Calu3 (cell line): ENCODE measurements around the gene DNAJC17. TPM values are rescaled to one million over a fixed set of nuclear protein-coding genes. Genes with fewer than 3 reads are reported as not detected.

ENCODE experiments used
- BruUV-seq: library from RNA; stranded (reverse); fragments of 400-500 nt; replicated peaks from 2 replicates; lab custom pipeline; 2021; lab: Mats Ljungman, UMichigan
- CTCF ChIA-PET: fragments of 300-600 bp; sonication (Branson Sonifier 250); formaldehyde crosslinking; loops from one replicate; lab custom pipeline; 2022; ENCODE audit warnings: antibody characterized with exemption; lab: Charles Lee
- DNase-seq: peaks from one replicate; pipeline ENCODE4 v3.0.0; 2022
- H3K27ac Mint-ChIP-seq: one replicate; pipeline ENCODE4 v1.8.0; 2022; ENCODE audit warnings: mixed read lengths; ENCODE audit not compliant: unreplicated experiment
- H3K27me3 Mint-ChIP-seq: one replicate; pipeline ENCODE4 v1.8.0; 2022; ENCODE audit warnings: mixed read lengths; ENCODE audit not compliant: unreplicated experiment
- H3K36me3 Mint-ChIP-seq: one replicate; pipeline ENCODE4 v1.8.0; 2022; ENCODE audit warnings: mild to moderate bottlenecking, moderate library complexity, mixed read lengths; ENCODE audit not compliant: insufficient read depth, unreplicated experiment
- H3K4me1 Mint-ChIP-seq: one replicate; pipeline ENCODE4 v1.8.0; 2022; ENCODE audit warnings: mild to moderate bottlenecking, low read depth, mixed read lengths; ENCODE audit not compliant: unreplicated experiment
- H3K4me3 Mint-ChIP-seq: one replicate; pipeline ENCODE4 v1.8.0; 2022; ENCODE audit warnings: mild to moderate bottlenecking, low read depth, moderate library complexity, mixed read lengths; ENCODE audit not compliant: unreplicated experiment
- H3K9me3 Mint-ChIP-seq: one replicate; pipeline ENCODE4 v1.8.0; 2022; ENCODE audit warnings: low read depth, mixed read lengths; ENCODE audit not compliant: unreplicated experiment
- intact Hi-C: fragments of 100-400 bp; cut with micrococcal nuclease; formaldehyde crosslinking; loops from one replicate; pipeline ENCODE4 v1.10.0; 2022; ENCODE audit not compliant: unreplicated experiment
- total RNA-seq: library from RNA; stranded (reverse); gene quantifications from 2 replicates; pipeline ENCODE4 v1.2.3, GENCODE V29; 2022
- TF ChIP-seq, protein P1 (sequence below): fragments of 200-600 bp; IDR thresholded peaks from one replicate; pipeline ENCODE4 v1.8.0; 2022; ENCODE audit warnings: antibody characterized with exemption; ENCODE audit not compliant: unreplicated experiment

DNAJC17 gene
- total RNA-seq, 1 experiment from 2014 or later, result 17.4 TPM

GRCh38 chr15:40854161-40854560 lies 46.9 kb upstream of the DNAJC17 start:
- Mint-ChIP-seq H3K27ac (no peak overlapping the region), H3K27me3 (no peaks in the 10 kb centered on the region), H3K4me3 (no peak overlapping the region), H3K9me3 (no peaks in the 10 kb centered on the region), H3K4me1 (peaks cover 7% of the 10 kb centered on the region), H3K36me3 (peaks cover 36% of the 10 kb centered on the region)
- CTCF ChIA-PET, result no interaction called here
- intact Hi-C loops, result no loop called here
- BruUV-seq, result no TSS peak
- TF ChIP-seq, protein P1, sequence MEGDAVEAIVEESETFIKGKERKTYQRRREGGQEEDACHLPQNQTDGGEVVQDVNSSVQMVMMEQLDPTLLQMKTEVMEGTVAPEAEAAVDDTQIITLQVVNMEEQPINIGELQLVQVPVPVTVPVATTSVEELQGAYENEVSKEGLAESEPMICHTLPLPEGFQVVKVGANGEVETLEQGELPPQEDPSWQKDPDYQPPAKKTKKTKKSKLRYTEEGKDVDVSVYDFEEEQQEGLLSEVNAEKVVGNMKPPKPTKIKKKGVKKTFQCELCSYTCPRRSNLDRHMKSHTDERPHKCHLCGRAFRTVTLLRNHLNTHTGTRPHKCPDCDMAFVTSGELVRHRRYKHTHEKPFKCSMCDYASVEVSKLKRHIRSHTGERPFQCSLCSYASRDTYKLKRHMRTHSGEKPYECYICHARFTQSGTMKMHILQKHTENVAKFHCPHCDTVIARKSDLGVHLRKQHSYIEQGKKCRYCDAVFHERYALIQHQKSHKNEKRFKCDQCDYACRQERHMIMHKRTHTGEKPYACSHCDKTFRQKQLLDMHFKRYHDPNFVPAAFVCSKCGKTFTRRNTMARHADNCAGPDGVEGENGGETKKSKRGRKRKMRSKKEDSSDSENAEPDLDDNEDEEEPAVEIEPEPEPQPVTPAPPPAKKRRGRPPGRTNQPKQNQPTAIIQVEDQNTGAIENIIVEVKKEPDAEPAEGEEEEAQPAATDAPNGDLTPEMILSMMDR, result no peak
- DNase-seq, result no peak

DNA sequence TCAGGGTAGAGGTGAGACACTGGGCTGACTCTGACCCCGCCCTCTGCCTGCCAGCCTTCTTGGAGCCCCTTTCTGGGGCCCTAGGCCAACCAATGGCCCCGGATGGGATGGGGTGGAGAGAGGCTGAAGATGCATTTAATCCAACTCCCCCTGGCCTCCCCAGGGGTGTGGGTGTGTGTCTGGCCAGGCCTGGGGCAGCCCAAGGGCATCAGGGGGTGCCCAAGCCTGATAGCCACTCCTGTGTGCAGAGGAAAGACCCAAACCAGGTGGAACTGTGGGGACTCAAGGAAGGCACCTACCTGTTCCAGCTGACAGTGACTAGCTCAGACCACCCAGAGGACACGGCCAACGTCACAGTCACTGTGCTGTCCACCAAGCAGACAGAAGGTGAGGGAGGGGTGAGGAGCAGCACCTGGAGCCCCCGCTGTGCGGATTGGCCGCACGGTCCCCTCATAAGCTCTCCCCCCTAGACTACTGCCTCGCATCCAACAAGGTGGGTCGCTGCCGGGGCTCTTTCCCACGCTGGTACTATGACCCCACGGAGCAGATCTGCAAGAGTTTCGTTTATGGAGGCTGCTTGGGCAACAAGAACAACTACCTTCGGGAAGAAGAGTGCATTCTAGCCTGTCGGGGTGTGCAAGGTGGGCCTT lies 46.1 kb upstream of the DNAJC17 start:
- intact Hi-C loops, result no loop called here
- H3K27ac Mint-ChIP-seq, result no peak overlapping the region
- H3K9me3 Mint-ChIP-seq, result no peaks in the 10 kb centered on the region
- H3K4me3 Mint-ChIP-seq, result no peak overlapping the region
- peaks cover 8% of the 10 kb centered on the region for H3K4me1 Mint-ChIP-seq
- BruUV-seq, result no TSS peak
- peaks cover 30% of the 10 kb centered on the region for H3K36me3 Mint-ChIP-seq
- TF ChIP-seq, protein P1, result no peak
- no peak for DNase-seq
- CTCF ChIA-PET, result no interaction called here
- H3K27me3 Mint-ChIP-seq, result no peaks in the 10 kb centered on the region

- Mint-ChIP-seq H3K27me3 (no peaks in the 10 kb centered on the region), H3K36me3 (peaks cover 23% of the 10 kb centered on the region), H3K27ac (no peak overlapping the region), H3K4me1 (peaks cover 16% of the 10 kb centered on the region), H3K4me3 (no peak overlapping the region), H3K9me3 (no peaks in the 10 kb centered on the region)
- TF ChIP-seq, protein P1, result no peak
- intact Hi-C loops, result no loop called here
- no peak for DNase-seq
- CTCF ChIA-PET, result no interaction called here
- BruUV-seq, result no TSS peak
Measured at GRCh38 chr15:40852529-40852928, 45.3 kb upstream of the DNAJC17 start.

DNA sequence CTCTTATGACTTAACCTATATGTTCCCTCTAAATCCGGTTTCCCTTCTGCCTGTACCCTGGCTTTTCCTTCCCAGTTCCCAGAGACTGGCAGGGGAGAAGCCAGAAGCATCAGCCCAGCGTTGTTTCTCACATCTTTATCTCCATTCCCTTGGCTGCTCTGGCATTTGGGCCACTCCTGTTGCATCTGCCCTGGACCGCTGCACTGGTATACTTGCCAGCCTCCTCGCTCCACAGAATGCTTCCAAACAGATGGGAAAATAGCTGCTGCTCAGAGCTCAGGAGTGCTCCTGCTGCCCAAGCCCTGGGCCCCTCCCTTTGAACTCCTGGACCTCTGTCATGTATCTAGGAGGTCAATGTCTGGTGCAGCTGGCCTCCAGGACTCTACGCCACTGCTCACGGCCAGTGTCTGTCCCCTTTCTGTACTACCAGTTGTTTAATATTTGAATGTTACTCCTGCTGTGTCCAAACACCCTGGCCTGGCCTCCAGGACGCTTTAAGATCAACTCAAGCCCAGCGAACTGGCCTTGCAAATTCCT lies 43.4 kb upstream of the DNAJC17 start:
- TF ChIP-seq, protein P1, result no peak
- H3K36me3 Mint-ChIP-seq, result peaks cover 32% of the 10 kb centered on the region
- no peak for DNase-seq
- BruUV-seq, result no TSS peak
- peaks cover 17% of the 10 kb centered on the region for H3K4me1 Mint-ChIP-seq
- no peaks in the 10 kb centered on the region for H3K9me3 Mint-ChIP-seq
- CTCF ChIA-PET, result interaction anchor here (0.5 to 0.7 kb wide), 2 partner anchors 28 to 64 kb away, joined by 3 to 4 read pairs; no protein-coding TSS in a partner anchor
- intact Hi-C loops, result no loop called here
- no peaks in the 10 kb centered on the region for H3K27me3 Mint-ChIP-seq
- no peak overlapping the region for H3K4me3 Mint-ChIP-seq
- no peak overlapping the region for H3K27ac Mint-ChIP-seq
